H1 (cell line): ENCODE results near the gene TMEM151B. TPM values are rescaled to one million over a fixed set of nuclear protein-coding genes. Genes with fewer than 3 reads are reported as not detected.

Source experiments
- CTCF ChIA-PET: fragments of 300-600 bp; sonication (Branson Sonifier 250); formaldehyde crosslinking; loops from one replicate; lab custom pipeline; 2021; ENCODE audit not compliant: partially characterized antibody; lab: Charles Lee
- POLR2A ChIA-PET: fragments of 300-600 bp; sonication (Branson Sonifier 250); formaldehyde crosslinking; loops from one replicate; lab custom pipeline; 2021; ENCODE audit warnings: inconsistent platforms; ENCODE audit not compliant: partially characterized antibody; lab: Charles Lee
- DNase-seq, 2 experiments: peaks; one replicate each; pipeline versions ENCODE4 v3.0.0 to v3.0.0-alpha.2; 2010 to 2022; ENCODE audit warnings: low spot score in 2 of 2, low read depth in 1 of 2, mixed read lengths in 1 of 2
- FAIRE-seq: peaks from 2 replicates; lab custom pipeline; 2011; peaks lifted over from hg19 to GRCh38; lab: Jason Lieb, UNC
- H2AFZ ChIP-seq: 2 replicates; pipeline ENCODE4 v1.8.1; 2012; ENCODE audit warnings: low read length, inconsistent platforms
- H2AK5ac ChIP-seq: 2 replicates; pipeline ENCODE4 v1.6.1; 2013; ENCODE audit warnings: low read depth, low read length
- H2BK120ac ChIP-seq: replicated peaks from 2 replicates; pipeline ENCODE3; 2013; ENCODE audit warnings: low read depth, low read length, inconsistent platforms
- H2BK12ac ChIP-seq: 2 replicates; pipeline ENCODE4 v1.6.1; 2013; ENCODE audit warnings: low read depth, low read length
- H2BK15ac ChIP-seq: 2 replicates; pipeline ENCODE4 v1.6.1; 2013; ENCODE audit warnings: low read length
- H2BK20ac ChIP-seq: 2 replicates; pipeline ENCODE4 v1.6.1; 2013; ENCODE audit warnings: low read length
- H2BK5ac ChIP-seq: 2 replicates; pipeline ENCODE4 v1.6.1; 2013; ENCODE audit warnings: low read depth, low read length
- H3K14ac ChIP-seq: 2 replicates; pipeline ENCODE4 v1.6.1; 2013; ENCODE audit warnings: inconsistent platforms; ENCODE audit not compliant: insufficient read length
- H3K18ac ChIP-seq: 2 replicates; pipeline ENCODE4 v1.6.1; 2013; ENCODE audit warnings: low read length; ENCODE audit errors: extremely low read depth
- H3K23ac ChIP-seq: 2 replicates; pipeline ENCODE4 v1.6.1; 2013; ENCODE audit warnings: inconsistent platforms; ENCODE audit not compliant: insufficient read length
- H3K23me2 ChIP-seq: 2 replicates; pipeline ENCODE4 v1.6.1; 2013; ENCODE audit warnings: low read depth, low read length
- H3K27ac ChIP-seq: 2 replicates; pipeline ENCODE4 v1.6.1; 2011; ENCODE audit warnings: low read depth, low read length, inconsistent platforms
- H3K27me3 ChIP-seq, 4 experiments: replicated peaks in 1 of 4; 1 replicate in 1 of 4; 2 replicates in 3 of 4; pipeline versions ENCODE4 v1.6.1 to v1.8.1; 2011 to 2013; ENCODE audit warnings: low read length in 3 of 4, mild to moderate bottlenecking in 3 of 4, inconsistent platforms in 2 of 4, mixed read lengths in 2 of 4, moderate library complexity in 1 of 4; ENCODE audit not compliant: control insufficient read depth in 3 of 4, insufficient read depth in 3 of 4; ENCODE audit errors: extremely low read depth in 1 of 4
- H3K36me3 ChIP-seq, 4 experiments: 2 replicates each; pipeline versions ENCODE4 v1.6.1 to v1.8.1; 2011 to 2013; ENCODE audit warnings: mild to moderate bottlenecking in 4 of 4, low read length in 3 of 4, moderate library complexity in 2 of 4, control low read depth in 1 of 4, inconsistent platforms in 1 of 4; ENCODE audit not compliant: insufficient read depth in 4 of 4, control insufficient read depth in 2 of 4
- H3K4ac ChIP-seq: replicated peaks from 2 replicates; pipeline ENCODE3; 2013; ENCODE audit warnings: low read length, low read depth, mixed read lengths, inconsistent platforms; ENCODE audit not compliant: insufficient read length
- H3K4me1 ChIP-seq, 4 experiments: replicated peaks in 1 of 4; 1 replicate in 1 of 4; 2 replicates in 3 of 4; pipeline versions ENCODE4 v1.6.1 to v1.8.1; 2011 to 2013; ENCODE audit warnings: low read length in 3 of 4, inconsistent platforms in 2 of 4, mixed read lengths in 1 of 4; ENCODE audit not compliant: insufficient read depth in 4 of 4, control insufficient read depth in 3 of 4
- H3K4me2 ChIP-seq, 2 experiments: 2 replicates each; pipeline versions ENCODE4 v1.6.1 to v1.8.1; 2011 to 2013; ENCODE audit warnings: low read depth in 2 of 2, low read length in 2 of 2, control low read depth in 1 of 2, inconsistent platforms in 1 of 2, mild to moderate bottlenecking in 1 of 2; ENCODE audit not compliant: insufficient read depth in 1 of 2
- H3K4me3 ChIP-seq, 4 experiments: fragments of 200-600, 300-600 bp in 1 of 4; sonication (generic), shearing (Covaris generic), sonication (Bioruptor Twin) in 1 of 4; 2 replicates each; pipeline versions ENCODE4 v1.5.1 to v1.8.1; 2011 to 2016; ENCODE audit warnings: low read length in 4 of 4, low read depth in 3 of 4, control low read depth in 2 of 4, inconsistent platforms in 2 of 4, mild to moderate bottlenecking in 2 of 4, mixed read lengths in 1 of 4, moderate library complexity in 1 of 4; ENCODE audit not compliant: insufficient read depth in 2 of 4; ENCODE audit errors: extremely low read depth in 1 of 4
- H3K56ac ChIP-seq: replicated peaks from 2 replicates; pipeline ENCODE3; 2013; ENCODE audit warnings: low read depth, mild to moderate bottlenecking, mixed read lengths, low read length, inconsistent platforms; ENCODE audit not compliant: insufficient read length
- H3K79me1 ChIP-seq: 2 replicates; pipeline ENCODE4 v1.6.1; 2013; ENCODE audit warnings: low read depth, low read length, control low read depth
- H3K79me2 ChIP-seq, 2 experiments: 2 replicates each; pipeline versions ENCODE4 v1.6.1 to v1.8.1; 2012 to 2013; ENCODE audit warnings: low read length in 2 of 2, mild to moderate bottlenecking in 2 of 2, inconsistent platforms in 1 of 2; ENCODE audit not compliant: insufficient read depth in 2 of 2, control insufficient read depth in 1 of 2
- H3K9ac ChIP-seq, 4 experiments: replicated peaks in 1 of 4; 1 replicate in 1 of 4; 2 replicates in 3 of 4; pipeline versions ENCODE4 v1.6.1 to v1.8.1; 2011 to 2013; ENCODE audit warnings: low read depth in 3 of 4, low read length in 3 of 4, control low read depth in 2 of 4, mild to moderate bottlenecking in 2 of 4, moderate library complexity in 2 of 4, inconsistent platforms in 1 of 4; ENCODE audit errors: extremely low read depth in 1 of 4
- H3K9me3 ChIP-seq, 2 experiments: 2 replicates each; pipeline versions ENCODE4 v1.6.1 to v1.8.1; 2012 to 2013; ENCODE audit warnings: mild to moderate bottlenecking in 2 of 2, moderate library complexity in 2 of 2, control low read depth in 1 of 2, inconsistent platforms in 1 of 2, low read depth in 1 of 2, low read length in 1 of 2, mixed read lengths in 1 of 2; ENCODE audit not compliant: insufficient read depth in 2 of 2
- H4K20me1 ChIP-seq, 2 experiments: replicated peaks in 1 of 2; 2 replicates each; pipeline versions ENCODE3 to v1.8.1; 2011 to 2013; ENCODE audit warnings: inconsistent platforms in 2 of 2, low read length in 2 of 2, mild to moderate bottlenecking in 1 of 2; ENCODE audit not compliant: insufficient read depth in 2 of 2, control insufficient read depth in 1 of 2
- H4K5ac ChIP-seq: 2 replicates; pipeline ENCODE4 v1.6.1; 2013; ENCODE audit warnings: low read length, low read depth, mixed read lengths, inconsistent platforms; ENCODE audit not compliant: insufficient read length
- H4K8ac ChIP-seq: 2 replicates; pipeline ENCODE4 v1.8.0; 2013; ENCODE audit warnings: mild to moderate bottlenecking, moderate library complexity, low read length, inconsistent platforms; ENCODE audit not compliant: insufficient read depth; ENCODE audit errors: extremely low read depth
- H4K91ac ChIP-seq: replicated peaks from 2 replicates; pipeline ENCODE3; 2013; ENCODE audit warnings: low read length, mixed read lengths, inconsistent platforms; ENCODE audit not compliant: insufficient read length
- KDM1A ChIP-seq: fragments of 200-600, 300-600 bp; sonication (generic); IDR thresholded peaks from 2 replicates; pipeline ENCODE4 v1.7.1; 2016; ENCODE audit warnings: mild to moderate bottlenecking, low read length, borderline replicate concordance
- KDM5A ChIP-seq: fragments of 200-600 bp; IDR thresholded peaks from 2 replicates; pipeline ENCODE4 v1.7.1; 2012; ENCODE audit warnings: mild to moderate bottlenecking, low read length, inconsistent platforms, mixed read lengths
- NANOG ChIP-seq: IDR thresholded peaks from 2 replicates; pipeline ENCODE4 v1.6.1; 2011; ENCODE audit warnings: low read length, low read depth, mild to moderate bottlenecking, inconsistent platforms; ENCODE audit not compliant: insufficient read depth, poor library complexity, severe bottlenecking
- RBBP5 ChIP-seq: IDR thresholded peaks from 2 replicates; pipeline ENCODE4 v1.7.1; 2012; ENCODE audit warnings: low read depth, mild to moderate bottlenecking, inconsistent platforms, low read length, moderate library complexity, borderline replicate concordance
- RFX5 ChIP-seq: IDR thresholded peaks from 2 replicates; pipeline ENCODE4 v1.6.1; 2011; ENCODE audit warnings: low read depth, low read length, improper control_type of control experiment, borderline replicate concordance
- SIX5 ChIP-seq: IDR thresholded peaks from 2 replicates; pipeline ENCODE4 v1.6.1; 2011; ENCODE audit warnings: mild to moderate bottlenecking, low read depth, low read length
- WGBS, 2 experiments: shearing (Covaris generic) in 1 of 2; methylation state at CpG; one replicate each; pipeline versions ENCODE4 v1.1.6 to v1.1.7; 2013 to 2015; ENCODE audit warnings: low lambda C conversion rate in 2 of 2, mixed read lengths in 2 of 2, inconsistent platforms in 1 of 2, low coverage in 1 of 2, missing lambda C conversion rate in 1 of 2; ENCODE audit not compliant: insufficient replicate concordance in 2 of 2, insufficient coverage in 1 of 2, insufficient read length in 1 of 2; ENCODE audit errors: extremely low coverage in 1 of 2, missing lambda C conversion rate in 1 of 2; 5-methylcytosine and 5-hydroxymethylcytosine counted together
- long read RNA-seq, 2 experiments: library from RNA in 1 of 2; library from capped mRNA in 1 of 2; stranded (forward); transcript quantifications; one replicate each; pipeline ENCODE4 v2.0.0, GENCODE V29; 2021; ENCODE audit warnings: inconsistent platforms in 1 of 2
- polyA minus RNA-seq, 3 experiments: library from RNA; depleted of rRNA, polyadenylated mRNA; stranded (reverse); fragments of >200 nt; gene quantifications; 1 replicate in 2 of 3; 2 replicates in 1 of 3; pipeline ENCODE4 v1.2.3, GENCODE V29; 2011
- polyA plus RNA-seq, 7 experiments: library from polyadenylated mRNA; depleted of rRNA in 3 of 7; stranded (reverse) in 5 of 7; unstranded in 2 of 7; fragments of >200 nt in 5 of 7; fragments of 200-250 nt in 2 of 7; gene quantifications; 1 replicate in 5 of 7; 2 replicates in 1 of 7; 4 replicates in 1 of 7; pipeline versions ENCODE4 v1.2.1 to v1.2.3, GENCODE V29; 2011 to 2013; ENCODE audit warnings: missing spikeins in 2 of 7, mixed read lengths in 2 of 7
- total RNA-seq: library from RNA; stranded (reverse); fragmentation: NEBNext Ultra II Directional; extraction: Animal tissue kit (Norgen Biotek cat#: 25700); gene quantifications from 2 replicates; pipeline ENCODE4 v1.2.1, GENCODE V29; 2021

The TMEM151B gene
- total RNA-seq = 15.5 and 15.7 TPM in 2 replicates
- polyA plus RNA-seq (2011; rRNA removed) = 8.0 and 11.6 TPM in 2 replicates
- 9.9 TPM for polyA plus RNA-seq (2011; cell fraction: cytosol; rRNA removed)
- 22.6 TPM for polyA plus RNA-seq (2011; cell fraction: nucleus; rRNA removed)
- polyA plus RNA-seq (2012, experiment 1 of 2) = 10.2 to 14.9 TPM (median 13.2 TPM) in 4 replicates
- polyA plus RNA-seq (2012, experiment 2 of 2) = 12.1 TPM
- 7.8 TPM for polyA plus RNA-seq (2013, experiment 1 of 2)
- 7.7 TPM for polyA plus RNA-seq (2013, experiment 2 of 2)
- 8.8 and 10.7 TPM in 2 replicates for polyA minus RNA-seq (2011; rRNA and poly(A)+ RNA removed)
- polyA minus RNA-seq (2011; cell fraction: cytosol; rRNA and poly(A)+ RNA removed) = 6.5 TPM
- polyA minus RNA-seq (2011; cell fraction: nucleus; rRNA and poly(A)+ RNA removed) = 6.2 TPM
- long read RNA-seq, experiment 1, partial matches to known transcripts = 1 of 1 reads
- long read RNA-seq, experiment 1, other reads (novel, unspliced or antisense) = 0 of 1 reads
- long read RNA-seq, experiment 2 = 0 reads

- H3K27me3 ChIP-seq = peaks cover 0 to 3% (median 0%) of the 10 kb centered on the region in 4 experiments; a peak in 2 of 7 replicates
- CTCF ChIA-PET = interaction anchor here (0.6 to 19.0 kb wide), 8 partner anchors 9 to 812 kb away, joined by 3 to 330 read pairs (median 30); partner anchors contain the start of genes AARS2 and SLC35B2
- peak within 1 kb of the TSS; percentile 36 to 60 (median 52) for H3K4me3 ChIP-seq
- no peak within 1 kb of the TSS for H2AK5ac ChIP-seq
- H3K9ac ChIP-seq = no peak within 1 kb of the TSS
- peaks cover 12 to 33% (median 14%) of the 10 kb centered on the region in 4 experiments for H3K4me1 ChIP-seq
- no peak within 1 kb of the TSS for H4K5ac ChIP-seq
- no peak within 1 kb of the TSS for H3K27ac ChIP-seq
- no peak within 1 kb of the TSS for H4K91ac ChIP-seq
- no peak within 1 kb of the TSS for H2BK15ac ChIP-seq
- DNase-seq = peak in 1 of 2 experiments; percentile 74
- H3K9me3 ChIP-seq = no peaks in the 10 kb centered on the region
- 25% methylated on average over 6 of the region's 29 CpGs; no CpG with 5 or more reads in 1 of the 2 experiments for WGBS, 2 experiments
- H3K36me3 ChIP-seq = peaks cover 0 to 9% (median 0%) of the 10 kb centered on the region in 4 experiments; a peak in 3 of 8 replicates
- no peak within 1 kb of the TSS for H2BK120ac ChIP-seq
- H3K23ac ChIP-seq = no peak within 1 kb of the TSS
- H2AFZ ChIP-seq = peak within 1 kb of the TSS; percentile 34; the same call in 1 of the 2 replicates
- peak within 1 kb of the TSS; percentile 79; the same call in 1 of the 2 replicates for H3K18ac ChIP-seq
- TF ChIP-seq NANOG (no peak), KDM5A (no peak), RFX5 (no peak), KDM1A (0 out of 2 replicates have a peak, but pooled peaks have one; percentile 41), SIX5 (no peak), RBBP5 (0 out of 2 replicates have a peak, but pooled peaks have one; percentile 4)
- TF ChIP-seq, all 59 proteins: peak for 2
- H3K79me1 ChIP-seq = no peaks in the 10 kb centered on the region; the same call in 1 of the 2 replicates
- H3K4ac ChIP-seq = no peak within 1 kb of the TSS
- H2BK5ac ChIP-seq = peak within 1 kb of the TSS; percentile 4; the same call in 1 of the 2 replicates
- H3K4me2 ChIP-seq = peak within 1 kb of the TSS; percentile 74 to 82
- H2BK12ac ChIP-seq = no peak within 1 kb of the TSS; the same call in 1 of the 2 replicates
- no peak for FAIRE-seq
- no peak within 1 kb of the TSS for H3K56ac ChIP-seq
- H4K8ac ChIP-seq = peak within 1 kb of the TSS; percentile 26; the same call in 1 of the 2 replicates
- peaks cover 0 to under 1% of the 10 kb centered on the region in 2 experiments for H4K20me1 ChIP-seq
- no peaks in the 10 kb centered on the region for H3K79me2 ChIP-seq
- H3K23me2 ChIP-seq = peaks cover 8% of the 10 kb centered on the region; the same call in 1 of the 2 replicates
- POLR2A ChIA-PET = interaction anchor here (1.3 to 12.0 kb wide), 10 partner anchors 8 to 69 kb away, joined by 3 to 138 read pairs (median 11); partner anchors contain the start of genes AARS2, HSP90AB1 and SLC35B2
- H3K14ac ChIP-seq = no peak within 1 kb of the TSS
- peak within 1 kb of the TSS; percentile 29; the same call in 1 of the 2 replicates for H2BK20ac ChIP-seq
Measured at GRCh38 chr6:44269921-44270525, at the start of gene TMEM151B. TMEM151B (plus strand) TSS chr6:44270450; CDS start chr6:44270743, 293 bp downstream.
